Left ventricle myocardium superior (tissue), 1 donor: ENCODE data around the gene BCAR3. TPM values are rescaled to one million over a fixed set of nuclear protein-coding genes. Genes with fewer than 3 reads are reported as not detected.
A peak's percentile ranks its signal among the peaks of the same experiment; 100 is the strongest.
"Not testable (repeated sequence)": the region's sequence is repeated elsewhere in the genome, so short reads cannot be mapped to it uniquely, and the experiment has no call there.

Source experiments
- ATAC-seq: fragments of 200-7000 bp; cut with Tn5 transposase; one replicate; pipeline ENCODE4 v1.9.1; 2020; ENCODE audit warnings: mild to moderate bottlenecking, moderate library complexity
- DNase-seq: peaks from one replicate; pipeline ENCODE4 v3.0.0-alpha.2; 2020
- intact Hi-C: fragments of 100-400 bp; cut with micrococcal nuclease; formaldehyde crosslinking; loops from one replicate; pipeline ENCODE4 v1.11.0; 2022
- total RNA-seq: library from RNA; stranded (reverse); fragmentation: NEBNext Ultra II Directional; extraction: Animal tissue kit (Norgen Biotek cat#: 25700); gene quantifications from one replicate; pipeline ENCODE4 v1.2.1, GENCODE V29; 2021
- donor health status: DM: no; HTN: yes; CAD: no; lungs with severe emphysema.

The BCAR3 gene
- total RNA-seq, 1 donor from 2014 or later = 15.2 TPM

GRCh38 chr1:93708734-93709481 is 27.3 kb upstream of the BCAR3 start:
- ATAC-seq (peak; percentile 90), DNase-seq (peak; percentile 55)
- intact Hi-C loops = no loop called here

GRCh38 chr1:93707956-93708355 is 26.3 kb upstream of the BCAR3 start:
- intact Hi-C loops = no loop called here
- DNase-seq (no peak), ATAC-seq (no peak)

DNA sequence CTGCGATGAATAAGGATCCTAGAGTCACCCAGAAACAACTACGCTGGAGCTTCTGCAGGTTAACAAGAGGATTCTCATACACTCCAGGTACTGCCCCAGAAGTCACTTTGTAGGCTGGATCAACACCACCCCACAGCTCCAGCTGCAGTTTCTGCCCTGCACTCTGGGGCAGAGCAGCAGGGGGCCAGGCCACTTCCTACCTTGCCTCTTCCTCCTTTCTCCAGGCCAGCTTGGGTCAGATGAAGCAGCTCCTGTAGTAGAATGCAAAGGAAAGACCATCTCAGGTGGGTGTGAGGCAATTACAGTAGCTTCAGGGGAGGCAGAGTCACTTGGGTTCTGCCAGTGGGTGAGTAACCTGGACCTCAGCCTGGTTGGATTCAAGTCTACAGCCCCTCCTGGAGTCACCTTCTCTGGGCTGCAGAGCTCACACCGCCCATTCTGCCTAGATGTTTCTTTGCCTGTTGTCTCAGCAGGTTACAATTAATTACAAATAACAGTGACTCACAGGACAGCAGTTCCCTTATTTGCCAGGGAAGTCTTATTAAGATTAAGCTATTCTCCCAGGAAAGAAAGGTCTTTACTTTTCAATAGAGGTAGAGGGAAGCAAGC is 24.4 kb upstream of the BCAR3 start:
- DNase-seq (no peak), ATAC-seq (no peak)
- intact Hi-C loops = no loop called here

DNA sequence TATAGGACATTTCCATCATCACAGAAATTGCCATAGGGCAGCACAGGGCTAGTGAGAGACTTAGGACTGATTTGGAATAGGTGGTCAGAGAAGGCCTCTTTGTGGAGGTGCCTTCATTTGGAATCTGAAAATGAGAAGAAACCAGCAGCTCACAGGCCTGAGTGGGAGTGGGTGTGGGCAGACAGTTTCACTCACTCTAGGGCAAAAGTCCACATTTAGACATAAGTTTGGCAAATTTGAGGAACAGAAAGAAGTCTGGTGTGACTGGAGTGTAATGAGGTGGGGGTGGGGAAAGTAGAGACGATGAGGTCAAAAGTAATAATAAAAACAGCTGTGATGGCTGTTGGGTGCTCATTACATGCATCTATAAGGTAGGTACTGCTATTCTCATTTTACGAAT is 22.4 kb upstream of the BCAR3 start:
- no peak for DNase-seq
- intact Hi-C loops = no loop called here
- no peak for ATAC-seq

- ATAC-seq = no peak
- intact Hi-C loops = no loop called here
- no peak for DNase-seq
Measured at GRCh38 chr1:93703643-93704042, 22.0 kb upstream of the BCAR3 start.

- peak; percentile 44 for ATAC-seq
- no peak for DNase-seq
- intact Hi-C loops = no loop called here
Measured at GRCh38 chr1:93702828-93703183, 21.2 kb upstream of the BCAR3 start.

- intact Hi-C loops = no loop called here
- ATAC-seq = peak; percentile 97
- DNase-seq = peak; percentile 74
Measured at GRCh38 chr1:93702111-93702827, 20.6 kb upstream of the BCAR3 start.

- ATAC-seq (peak; percentile 10), DNase-seq (no peak)
- intact Hi-C loops = no loop called here
Measured at GRCh38 chr1:93701629-93702028, 20.0 kb upstream of the BCAR3 start.

DNA sequence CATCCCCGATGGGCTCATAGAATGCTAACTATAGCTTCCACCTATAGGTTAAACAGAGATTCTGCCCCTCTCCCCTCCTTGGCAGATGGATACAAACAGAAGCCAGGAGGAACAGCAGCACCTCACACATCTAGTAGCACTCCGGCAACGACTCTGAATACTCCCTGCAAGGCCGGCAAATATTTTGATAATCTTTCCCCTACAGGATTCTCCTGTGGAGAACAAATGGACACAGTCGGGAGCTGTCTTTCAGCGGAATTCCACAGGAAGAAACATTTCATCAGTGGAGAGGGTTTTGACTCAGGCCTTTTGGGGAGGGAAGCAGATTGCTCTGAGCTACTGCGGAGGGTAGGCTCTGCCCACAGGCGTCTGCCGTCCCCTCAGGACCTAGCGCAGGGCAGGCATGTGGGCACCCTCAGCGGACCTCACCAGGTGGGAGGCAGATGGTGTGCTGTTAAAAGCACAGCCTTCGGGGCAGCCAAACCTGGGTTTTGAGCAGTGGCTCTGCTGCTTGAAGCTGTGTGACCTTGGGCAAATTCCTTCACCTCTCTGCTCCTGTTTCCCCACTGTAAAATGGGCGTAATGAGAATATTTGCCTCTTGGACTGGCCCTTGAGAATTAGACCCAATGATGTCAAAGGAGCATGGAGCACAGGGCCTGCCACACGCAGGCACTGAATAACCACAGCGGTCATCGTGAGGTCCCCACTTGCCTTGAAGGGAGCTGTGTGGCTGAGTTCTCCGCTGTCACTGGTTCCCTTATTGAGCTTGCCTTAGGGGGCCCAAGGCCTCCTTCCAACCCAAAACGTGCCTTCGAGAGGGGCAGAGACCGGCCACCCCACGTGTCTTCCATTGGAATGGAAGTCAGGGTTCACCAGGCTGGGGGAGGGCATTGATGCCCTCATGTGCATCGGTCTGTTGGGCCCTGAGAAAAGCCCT is 19.2 kb upstream of the BCAR3 start:
- intact Hi-C loops = no loop called here
- DNase-seq (no peak), ATAC-seq (no peak)

DNA sequence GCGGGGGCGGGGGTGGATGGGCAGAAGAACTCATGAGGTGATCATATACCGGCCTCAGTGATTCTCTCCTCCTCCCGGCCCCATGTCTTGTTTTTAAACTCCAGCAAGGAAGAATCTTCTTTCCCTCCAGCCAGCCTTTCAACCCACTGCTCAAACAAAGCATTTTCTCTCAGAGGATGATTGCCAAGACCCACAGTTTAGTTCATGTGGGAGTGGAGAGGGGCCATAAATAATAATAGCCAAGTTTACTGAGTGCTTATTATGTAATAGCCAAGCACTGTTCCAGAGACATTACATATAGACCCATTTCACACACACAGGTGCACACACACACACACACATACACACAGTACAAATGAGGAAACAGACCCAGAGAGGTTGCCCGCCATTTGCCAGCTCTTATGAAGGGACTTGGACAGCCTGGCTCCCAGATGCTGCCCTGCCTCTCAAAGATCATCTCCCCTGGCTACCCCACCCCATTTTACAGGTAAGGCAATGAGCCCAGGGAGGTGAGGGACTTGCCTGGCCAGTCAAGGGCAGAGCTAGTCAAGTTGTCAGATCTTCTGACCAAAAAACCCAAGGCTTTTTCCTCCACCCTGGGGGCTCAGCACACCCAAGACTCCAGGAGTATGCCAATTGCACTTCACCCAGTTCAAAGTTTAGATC is 18.0 kb upstream of the BCAR3 start:
- DNase-seq (no peak), ATAC-seq (no peak)
- intact Hi-C loops = no loop called here

- no peak for ATAC-seq
- DNase-seq = no peak
- intact Hi-C loops = no loop called here
Measured at GRCh38 chr1:93699049-93699384, 17.4 kb upstream of the BCAR3 start.

- DNase-seq (no peak), ATAC-seq (no peak)
- intact Hi-C loops = no loop called here
Measured at GRCh38 chr1:93698329-93699048, 16.9 kb upstream of the BCAR3 start.

GRCh38 chr1:93697566-93697965 is 15.9 kb upstream of the BCAR3 start:
- ATAC-seq, intact Hi-C loops, DNase-seq: not testable (repeated sequence)

- ATAC-seq = no peak
- DNase-seq = no peak
- intact Hi-C loops = no loop called here
Measured at GRCh38 chr1:93695411-93696005, 13.9 kb upstream of the BCAR3 start.

DNA sequence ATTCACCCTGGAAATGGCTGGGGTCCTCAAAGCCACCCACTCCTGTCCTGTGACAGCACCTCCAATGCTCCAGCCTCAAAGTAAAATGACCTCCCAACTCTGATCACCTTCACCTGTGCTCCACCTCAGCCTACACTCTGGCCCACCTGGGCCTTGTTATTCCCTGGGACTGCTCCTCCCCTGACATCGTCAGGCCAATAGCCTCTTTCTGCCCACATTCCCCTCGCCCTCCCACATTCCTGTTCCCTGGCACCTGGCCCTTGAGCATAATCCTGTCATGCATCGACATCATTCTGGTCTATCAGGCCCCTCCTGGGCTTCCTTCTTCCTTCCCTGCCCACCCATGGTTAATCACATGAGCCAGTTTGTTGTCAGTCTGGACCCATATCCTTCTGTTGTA is 13.2 kb upstream of the BCAR3 start:
- ATAC-seq = no peak
- intact Hi-C loops = no loop called here

DNA sequence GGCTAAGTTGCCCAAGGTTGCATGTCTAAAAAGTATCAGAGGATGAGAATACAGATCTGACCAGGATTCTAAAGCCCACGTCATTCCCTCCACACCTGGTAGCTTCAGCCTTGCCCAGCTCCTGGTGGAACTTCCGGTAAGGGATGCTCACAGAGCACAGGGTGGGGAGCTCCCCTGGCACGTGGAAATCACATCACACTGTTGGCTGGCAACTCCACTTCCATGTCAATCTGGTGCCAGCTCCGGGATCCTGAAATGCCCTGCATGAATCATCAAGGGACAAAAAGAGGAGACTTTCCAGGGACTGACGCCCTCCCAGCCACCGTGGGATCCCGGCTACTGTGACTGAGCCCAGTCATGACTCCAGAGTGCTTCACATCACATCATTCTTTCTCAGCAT is 12.4 kb upstream of the BCAR3 start:
- intact Hi-C loops = no loop called here
- ATAC-seq = peak; percentile 75
- DNase-seq = no peak

More for the DNA sequence above, 13.2 kb upstream of the BCAR3 start:
- no peak for DNase-seq

DNA sequence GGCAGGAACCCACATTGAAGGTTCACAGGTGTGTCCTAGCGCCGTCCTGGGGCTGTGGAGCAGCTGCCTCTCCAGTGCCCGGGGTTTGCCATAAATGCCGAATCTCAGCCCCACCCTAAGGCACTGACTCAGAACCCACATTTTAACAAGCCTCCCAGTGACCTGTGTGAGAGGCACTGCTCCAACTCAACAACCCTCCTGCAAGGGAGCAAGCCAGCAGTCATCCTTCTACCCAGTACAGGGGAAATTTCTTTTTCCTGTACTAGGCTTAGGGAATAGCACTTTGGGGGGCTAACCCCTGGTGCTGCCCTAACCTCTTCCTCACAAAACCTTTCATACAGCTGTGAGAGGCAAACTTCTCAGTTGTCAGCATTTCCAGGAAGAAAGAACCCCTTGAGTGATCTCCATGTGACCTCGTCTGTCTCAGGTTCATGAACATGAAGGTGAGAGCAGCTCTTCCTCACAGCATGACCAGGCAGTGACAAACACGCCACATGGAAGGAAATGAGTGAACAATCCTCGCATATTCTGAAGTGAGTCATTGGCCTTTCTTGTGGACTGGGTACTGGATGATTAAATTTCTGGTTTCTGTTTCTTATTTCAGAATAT is 11.4 kb upstream of the BCAR3 start:
- DNase-seq (no peak), ATAC-seq (no peak)
- intact Hi-C loops = no loop called here

DNA sequence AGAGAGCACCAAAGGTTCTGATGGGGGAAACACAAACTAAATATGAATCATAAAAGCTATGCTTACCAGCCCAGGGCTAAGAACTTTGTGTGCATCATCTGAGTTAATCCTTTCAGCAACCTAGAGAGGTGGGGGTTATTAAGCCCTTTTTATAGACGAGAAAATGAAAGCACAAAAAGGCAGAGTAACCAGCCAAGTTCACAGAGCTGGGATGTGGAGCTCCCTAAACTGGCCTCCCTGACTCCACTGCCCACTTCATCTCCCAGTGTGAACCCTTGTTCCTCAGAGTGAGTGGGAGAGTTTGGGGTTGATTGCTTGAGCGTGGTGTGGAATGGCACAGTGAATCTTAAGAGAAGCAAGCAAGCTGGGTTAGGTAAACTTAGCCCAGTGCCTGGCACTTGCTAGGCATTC is 10.8 kb upstream of the BCAR3 start:
- intact Hi-C loops = no loop called here
- no peak for ATAC-seq
- DNase-seq = no peak
